HEK293 (cell line): Measurements from ENCODE around the gene RBBP7.

Experiments
- CTCF ChIA-PET: fragments of 350-600 bp; formaldehyde crosslinking; extraction: SDS; loops from one replicate; lab custom pipeline; 2021; ENCODE audit warnings: antibody characterized with exemption; lab: Yijun Ruan, JAX
- POLR2A ChIA-PET: fragments of 300-600 bp; formaldehyde crosslinking; extraction: SDS; loops from one replicate; lab custom pipeline; 2020; ENCODE audit warnings: antibody characterized with exemption, inconsistent platforms; lab: Yijun Ruan, JAX
- H3K27ac ChIP-seq: fragments of 200-500 bp; sonication (Bioruptor generic); 2 replicates; pipeline ENCODE4 v1.5.1; 2014; ENCODE audit warnings: low read depth, low read length, control low read depth, inconsistent platforms; ENCODE audit errors: extremely low read depth
- H3K36me3 ChIP-seq, 2 experiments: fragments of 200-500 bp in 1 of 2; sonication (Bioruptor generic) in 1 of 2; 1 replicate in 1 of 2; 2 replicates in 1 of 2; pipeline ENCODE4 v1.5.1; 2014 to 2017; ENCODE audit warnings: inconsistent platforms in 2 of 2, low read length in 2 of 2; ENCODE audit not compliant: control insufficient read depth in 2 of 2, insufficient read depth in 1 of 2
- H3K4me1 ChIP-seq: fragments of 200-500 bp; sonication (Bioruptor generic); 2 replicates; pipeline ENCODE4 v1.5.1; 2014; ENCODE audit warnings: mild to moderate bottlenecking, low read length, inconsistent platforms; ENCODE audit not compliant: control insufficient read depth, insufficient read depth
- H3K4me3 ChIP-seq: 2 replicates; pipeline ENCODE4 v1.5.1; 2011; ENCODE audit warnings: low read depth, mild to moderate bottlenecking, control low read depth, low read length, moderate library complexity
- H3K9me3 ChIP-seq: fragments of 200-500 bp; sonication (Bioruptor generic); 2 replicates; pipeline ENCODE4 v1.5.1; 2014; ENCODE audit warnings: low read depth, low read length, inconsistent platforms; ENCODE audit not compliant: control insufficient read depth, insufficient read depth
- BCL11B ChIP-seq: fragments of 450-650 bp; formaldehyde crosslinking; IDR thresholded peaks from 2 replicates; pipeline ENCODE4 v1.5.1; 2016; ENCODE audit warnings: low read depth, missing biosample characterization, missing genetic modification characterization
- GLI2 ChIP-seq: fragments of 450-650 bp; formaldehyde crosslinking; IDR thresholded peaks from 2 replicates; pipeline ENCODE4; 2017; ENCODE audit warnings: missing biosample characterization, missing genetic modification characterization, low read depth, borderline replicate concordance
- RBAK ChIP-seq: fragments of 450-650 bp; formaldehyde crosslinking; IDR thresholded peaks from 2 replicates; pipeline ENCODE4 v1.5.1; 2016; ENCODE audit warnings: missing biosample characterization, missing genetic modification characterization
- TCF7L2 ChIP-seq: IDR thresholded peaks from 2 replicates; pipeline ENCODE4 v1.6.1; 2011; ENCODE audit warnings: low read depth, mild to moderate bottlenecking, inconsistent platforms, low read length, moderate library complexity, borderline replicate concordance
- ZBTB1 ChIP-seq: fragments of 450-650 bp; formaldehyde crosslinking; IDR thresholded peaks from 2 replicates; pipeline ENCODE4 v1.5.1; 2016; ENCODE audit warnings: missing biosample characterization, missing genetic modification characterization
- ZNF10 ChIP-seq: fragments of 450-650 bp; formaldehyde crosslinking; IDR thresholded peaks from 2 replicates; pipeline ENCODE4 v1.5.1; 2017; ENCODE audit warnings: missing biosample characterization, missing genetic modification characterization
- ZNF202 ChIP-seq: fragments of 450-650 bp; formaldehyde crosslinking; IDR thresholded peaks from 2 replicates; pipeline ENCODE4 v1.5.1; 2016; ENCODE audit warnings: missing biosample characterization, missing genetic modification characterization, borderline replicate concordance
- ZNF211 ChIP-seq: fragments of 450-650 bp; formaldehyde crosslinking; IDR thresholded peaks from 2 replicates; pipeline ENCODE4 v1.5.1; 2016; ENCODE audit warnings: low read depth, missing biosample characterization, missing genetic modification characterization
- ZNF214 ChIP-seq: fragments of 450-650 bp; formaldehyde crosslinking; IDR thresholded peaks from 2 replicates; pipeline ENCODE4 v1.5.1; 2017; ENCODE audit warnings: missing biosample characterization, mild to moderate bottlenecking, missing genetic modification characterization, borderline replicate concordance
- ZNF23 ChIP-seq: fragments of 450-650 bp; formaldehyde crosslinking; IDR thresholded peaks from 2 replicates; pipeline ENCODE4 v1.5.1; 2016; ENCODE audit warnings: missing biosample characterization, missing genetic modification characterization, borderline replicate concordance
- ZNF274 ChIP-seq, 2 experiments: fragments of 200-500 bp in 1 of 2; fragments of 450-650 bp in 1 of 2; sonication (Bioruptor generic) in 1 of 2; formaldehyde crosslinking in 1 of 2; IDR thresholded peaks; 2 replicates each; pipeline versions ENCODE4 v1.5.1 to v1.6.1; 2014 to 2016; ENCODE audit warnings: borderline replicate concordance in 1 of 2, inconsistent platforms in 1 of 2, low read length in 1 of 2, missing biosample characterization in 1 of 2, missing genetic modification characterization in 1 of 2
- ZNF426 ChIP-seq: fragments of 450-650 bp; formaldehyde crosslinking; IDR thresholded peaks from 2 replicates; pipeline ENCODE4 v1.5.1; 2017; ENCODE audit warnings: missing biosample characterization, missing genetic modification characterization, mild to moderate bottlenecking, inconsistent platforms, moderate library complexity
- ZNF548 ChIP-seq: fragments of 450-650 bp; formaldehyde crosslinking; IDR thresholded peaks from 2 replicates; pipeline ENCODE4 v1.5.1; 2016; ENCODE audit warnings: missing biosample characterization, missing genetic modification characterization
- ZNF785 ChIP-seq: fragments of 450-650 bp; formaldehyde crosslinking; IDR thresholded peaks from 2 replicates; pipeline ENCODE4 v1.5.1; 2016; ENCODE audit warnings: missing biosample characterization, missing genetic modification characterization
- ZNF791 ChIP-seq: fragments of 450-650 bp; formaldehyde crosslinking; IDR thresholded peaks from 2 replicates; pipeline ENCODE4 v1.5.1; 2016; ENCODE audit warnings: missing biosample characterization, missing genetic modification characterization
- TF ChIP-seq, protein P1 (sequence below): fragments of 450-650 bp; formaldehyde crosslinking; IDR thresholded peaks from 2 replicates; pipeline ENCODE4 v1.5.1; 2016; ENCODE audit warnings: missing biosample characterization, missing genetic modification characterization
- TF ChIP-seq, protein P2 (sequence below): fragments of 450-650 bp; formaldehyde crosslinking; IDR thresholded peaks from 2 replicates; pipeline ENCODE4 v1.5.1; 2017; ENCODE audit warnings: missing biosample characterization, missing genetic modification characterization
- TF ChIP-seq, protein P3 (sequence below): fragments of 450-650 bp; formaldehyde crosslinking; IDR thresholded peaks from 2 replicates; pipeline ENCODE4 v1.5.1; 2016; ENCODE audit warnings: missing biosample characterization, missing genetic modification characterization
- TF ChIP-seq, protein P4 (sequence below): fragments of 450-650 bp; formaldehyde crosslinking; IDR thresholded peaks from 2 replicates; pipeline ENCODE4 v1.5.1; 2016; ENCODE audit warnings: missing biosample characterization, missing genetic modification characterization
- TF ChIP-seq, protein P5 (sequence below): fragments of 450-650 bp; formaldehyde crosslinking; IDR thresholded peaks from 2 replicates; pipeline ENCODE4 v1.5.1; 2016; ENCODE audit warnings: missing biosample characterization, missing genetic modification characterization, low read depth

The RBBP7 gene

DNA sequence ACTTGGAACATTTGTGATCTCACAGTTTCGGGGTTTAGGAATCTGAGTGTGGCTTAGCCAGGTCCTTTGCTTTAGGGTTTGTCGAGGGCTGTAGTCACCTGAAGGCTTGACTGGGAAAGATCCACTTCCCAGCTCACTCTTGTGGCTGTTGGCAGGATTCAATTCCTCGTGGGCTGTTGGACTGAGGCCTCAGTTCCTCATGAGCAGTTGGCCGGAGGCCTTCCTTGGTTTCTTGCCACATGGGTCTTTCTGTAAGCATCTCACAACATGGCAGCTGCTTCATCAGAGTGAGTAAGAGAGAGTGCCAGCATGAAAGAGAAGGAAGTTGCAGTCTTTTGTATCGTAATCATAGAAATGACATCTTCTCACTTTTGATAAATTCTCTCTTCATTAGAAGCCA, 72.8 kb downstream of the RBBP7 start:
- Histone ChIP-seq H3K4me1 (no peaks in the 10 kb centered on the region), H3K27ac (no peak overlapping the region), H3K36me3 (peaks cover 44 to 54% of the 10 kb centered on the region in 2 experiments)
- ChIA-PET CTCF (interaction anchor here (3.1 kb wide), 1 partner anchor 11 kb away, joined by 16 read pairs; no protein-coding TSS in a partner anchor), POLR2A (interaction anchor here (0.5 kb wide), 1 partner anchor 22 kb away, joined by 3 read pairs; no protein-coding TSS in a partner anchor)
- TF ChIP-seq, protein P1, sequence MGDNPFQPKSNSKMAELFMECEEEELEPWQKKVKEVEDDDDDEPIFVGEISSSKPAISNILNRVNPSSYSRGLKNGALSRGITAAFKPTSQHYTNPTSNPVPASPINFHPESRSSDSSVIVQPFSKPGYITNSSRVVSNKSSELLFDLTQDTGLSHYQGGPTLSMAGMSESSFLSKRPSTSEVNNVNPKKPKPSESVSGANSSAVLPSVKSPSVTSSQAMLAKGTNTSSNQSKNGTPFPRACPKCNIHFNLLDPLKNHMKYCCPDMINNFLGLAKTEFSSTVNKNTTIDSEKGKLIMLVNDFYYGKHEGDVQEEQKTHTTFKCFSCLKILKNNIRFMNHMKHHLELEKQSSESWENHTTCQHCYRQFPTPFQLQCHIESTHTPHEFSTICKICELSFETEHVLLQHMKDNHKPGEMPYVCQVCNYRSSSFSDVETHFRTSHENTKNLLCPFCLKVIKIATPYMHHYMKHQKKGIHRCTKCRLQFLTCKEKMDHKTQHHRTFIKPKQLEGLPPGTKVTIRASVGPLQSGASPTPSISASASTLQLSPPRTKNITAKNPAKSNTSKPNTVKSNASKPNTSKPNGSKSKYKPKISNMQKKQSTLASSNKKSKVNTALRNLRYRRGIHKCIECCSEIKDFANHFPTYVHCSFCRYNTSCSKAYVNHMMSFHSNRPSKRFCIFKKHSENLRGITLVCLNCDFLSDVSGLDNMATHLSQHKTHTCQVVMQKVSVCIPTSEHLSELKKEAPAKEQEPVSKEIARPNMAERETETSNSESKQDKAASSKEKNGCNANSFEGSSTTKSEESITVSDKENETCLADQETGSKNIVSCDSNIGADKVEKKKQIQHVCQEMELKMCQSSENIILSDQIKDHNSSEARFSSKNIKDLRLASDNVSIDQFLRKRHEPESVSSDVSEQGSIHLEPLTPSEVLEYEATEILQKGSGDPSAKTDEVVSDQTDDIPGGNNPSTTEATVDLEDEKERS (tag by site-specific recombination), result no peak
- TF ChIP-seq ZNF426 (tag by site-specific recombination), result no peak
- TF ChIP-seq ZBTB1 (tag by site-specific recombination), result no peak
- TF ChIP-seq, protein P2, sequence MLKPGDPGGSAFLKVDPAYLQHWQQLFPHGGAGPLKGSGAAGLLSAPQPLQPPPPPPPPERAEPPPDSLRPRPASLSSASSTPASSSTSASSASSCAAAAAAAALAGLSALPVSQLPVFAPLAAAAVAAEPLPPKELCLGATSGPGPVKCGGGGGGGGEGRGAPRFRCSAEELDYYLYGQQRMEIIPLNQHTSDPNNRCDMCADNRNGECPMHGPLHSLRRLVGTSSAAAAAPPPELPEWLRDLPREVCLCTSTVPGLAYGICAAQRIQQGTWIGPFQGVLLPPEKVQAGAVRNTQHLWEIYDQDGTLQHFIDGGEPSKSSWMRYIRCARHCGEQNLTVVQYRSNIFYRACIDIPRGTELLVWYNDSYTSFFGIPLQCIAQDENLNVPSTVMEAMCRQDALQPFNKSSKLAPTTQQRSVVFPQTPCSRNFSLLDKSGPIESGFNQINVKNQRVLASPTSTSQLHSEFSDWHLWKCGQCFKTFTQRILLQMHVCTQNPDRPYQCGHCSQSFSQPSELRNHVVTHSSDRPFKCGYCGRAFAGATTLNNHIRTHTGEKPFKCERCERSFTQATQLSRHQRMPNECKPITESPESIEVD (tag by site-specific recombination), result no peak
- TF ChIP-seq GLI2 (tag by site-specific recombination), result no peak
- TF ChIP-seq ZNF785 (tag by site-specific recombination), result no peak
- TF ChIP-seq, protein P3, sequence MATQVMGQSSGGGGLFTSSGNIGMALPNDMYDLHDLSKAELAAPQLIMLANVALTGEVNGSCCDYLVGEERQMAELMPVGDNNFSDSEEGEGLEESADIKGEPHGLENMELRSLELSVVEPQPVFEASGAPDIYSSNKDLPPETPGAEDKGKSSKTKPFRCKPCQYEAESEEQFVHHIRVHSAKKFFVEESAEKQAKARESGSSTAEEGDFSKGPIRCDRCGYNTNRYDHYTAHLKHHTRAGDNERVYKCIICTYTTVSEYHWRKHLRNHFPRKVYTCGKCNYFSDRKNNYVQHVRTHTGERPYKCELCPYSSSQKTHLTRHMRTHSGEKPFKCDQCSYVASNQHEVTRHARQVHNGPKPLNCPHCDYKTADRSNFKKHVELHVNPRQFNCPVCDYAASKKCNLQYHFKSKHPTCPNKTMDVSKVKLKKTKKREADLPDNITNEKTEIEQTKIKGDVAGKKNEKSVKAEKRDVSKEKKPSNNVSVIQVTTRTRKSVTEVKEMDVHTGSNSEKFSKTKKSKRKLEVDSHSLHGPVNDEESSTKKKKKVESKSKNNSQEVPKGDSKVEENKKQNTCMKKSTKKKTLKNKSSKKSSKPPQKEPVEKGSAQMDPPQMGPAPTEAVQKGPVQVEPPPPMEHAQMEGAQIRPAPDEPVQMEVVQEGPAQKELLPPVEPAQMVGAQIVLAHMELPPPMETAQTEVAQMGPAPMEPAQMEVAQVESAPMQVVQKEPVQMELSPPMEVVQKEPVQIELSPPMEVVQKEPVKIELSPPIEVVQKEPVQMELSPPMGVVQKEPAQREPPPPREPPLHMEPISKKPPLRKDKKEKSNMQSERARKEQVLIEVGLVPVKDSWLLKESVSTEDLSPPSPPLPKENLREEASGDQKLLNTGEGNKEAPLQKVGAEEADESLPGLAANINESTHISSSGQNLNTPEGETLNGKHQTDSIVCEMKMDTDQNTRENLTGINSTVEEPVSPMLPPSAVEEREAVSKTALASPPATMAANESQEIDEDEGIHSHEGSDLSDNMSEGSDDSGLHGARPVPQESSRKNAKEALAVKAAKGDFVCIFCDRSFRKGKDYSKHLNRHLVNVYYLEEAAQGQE (tag by site-specific recombination), result no peak
- no peak for TF ChIP-seq ZNF211 (tag by site-specific recombination)
- TF ChIP-seq ZNF214, result no peak
- TF ChIP-seq ZNF202 (tag by site-specific recombination), result no peak
- TF ChIP-seq ZNF791 (tag by site-specific recombination), result no peak
- TF ChIP-seq, protein P4, sequence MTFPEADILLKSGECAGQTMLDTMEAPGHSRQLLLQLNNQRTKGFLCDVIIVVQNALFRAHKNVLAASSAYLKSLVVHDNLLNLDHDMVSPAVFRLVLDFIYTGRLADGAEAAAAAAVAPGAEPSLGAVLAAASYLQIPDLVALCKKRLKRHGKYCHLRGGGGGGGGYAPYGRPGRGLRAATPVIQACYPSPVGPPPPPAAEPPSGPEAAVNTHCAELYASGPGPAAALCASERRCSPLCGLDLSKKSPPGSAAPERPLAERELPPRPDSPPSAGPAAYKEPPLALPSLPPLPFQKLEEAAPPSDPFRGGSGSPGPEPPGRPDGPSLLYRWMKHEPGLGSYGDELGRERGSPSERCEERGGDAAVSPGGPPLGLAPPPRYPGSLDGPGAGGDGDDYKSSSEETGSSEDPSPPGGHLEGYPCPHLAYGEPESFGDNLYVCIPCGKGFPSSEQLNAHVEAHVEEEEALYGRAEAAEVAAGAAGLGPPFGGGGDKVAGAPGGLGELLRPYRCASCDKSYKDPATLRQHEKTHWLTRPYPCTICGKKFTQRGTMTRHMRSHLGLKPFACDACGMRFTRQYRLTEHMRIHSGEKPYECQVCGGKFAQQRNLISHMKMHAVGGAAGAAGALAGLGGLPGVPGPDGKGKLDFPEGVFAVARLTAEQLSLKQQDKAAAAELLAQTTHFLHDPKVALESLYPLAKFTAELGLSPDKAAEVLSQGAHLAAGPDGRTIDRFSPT (tag by site-specific recombination), result no peak
- no peak for TF ChIP-seq RBAK (tag by site-specific recombination)
- TF ChIP-seq ZNF23 (tag by site-specific recombination), result no peak
- no peak for TF ChIP-seq ZNF274 (IDR thresholded peaks at IDR 0.05; ENCODE audit: low read length)
- TF ChIP-seq ZNF274 (tag by site-specific recombination; IDR thresholded peaks at IDR 0.05; ENCODE audit: borderline replicate concordance), result no peak
- TF ChIP-seq TCF7L2, result no peak
- no peak for TF ChIP-seq ZNF548
- TF ChIP-seq BCL11B (tag by site-specific recombination), result no peak
- TF ChIP-seq, protein P5, sequence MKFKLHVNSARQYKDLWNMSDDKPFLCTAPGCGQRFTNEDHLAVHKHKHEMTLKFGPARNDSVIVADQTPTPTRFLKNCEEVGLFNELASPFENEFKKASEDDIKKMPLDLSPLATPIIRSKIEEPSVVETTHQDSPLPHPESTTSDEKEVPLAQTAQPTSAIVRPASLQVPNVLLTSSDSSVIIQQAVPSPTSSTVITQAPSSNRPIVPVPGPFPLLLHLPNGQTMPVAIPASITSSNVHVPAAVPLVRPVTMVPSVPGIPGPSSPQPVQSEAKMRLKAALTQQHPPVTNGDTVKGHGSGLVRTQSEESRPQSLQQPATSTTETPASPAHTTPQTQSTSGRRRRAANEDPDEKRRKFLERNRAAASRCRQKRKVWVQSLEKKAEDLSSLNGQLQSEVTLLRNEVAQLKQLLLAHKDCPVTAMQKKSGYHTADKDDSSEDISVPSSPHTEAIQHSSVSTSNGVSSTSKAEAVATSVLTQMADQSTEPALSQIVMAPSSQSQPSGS (tag by site-specific recombination), result no peak
- TF ChIP-seq ZNF10, result no peak
- TF ChIP-seq, all 188 proteins: peak for 0
- no peak overlapping the region for H3K4me3 ChIP-seq
- H3K9me3 ChIP-seq, result no peaks in the 10 kb centered on the region
